ENCODE data around the gene TMEM161B. TPM values are rescaled to one million over a fixed set of nuclear protein-coding genes. Genes with fewer than 3 reads are reported as not detected.

The TMEM161B gene
- total and polyA plus RNA-seq, 2 donors (not counting 3 experiments of a cell fraction or from before 2014, with no cell fraction given): 5.3 to 11.6 TPM

GRCh38 chr5:88145611-88146467 lies 122.8 kb downstream of the TMEM161B start:
- ChIA-PET POLR2A (no interaction called here), CTCF (interaction anchor here (1.0 to 1.3 kb wide), 2 partner anchors 530 to 534 kb away, joined by 3 read pairs; no protein-coding TSS in a partner anchor)
- no peak for TF ChIP-seq POLR2AphosphoS5 (IDR thresholded peaks at IDR 0.05; ENCODE audit: insufficient read depth, low read depth, low read length)
- TF ChIP-seq EZH2 (IDR thresholded peaks at IDR 0.05; ENCODE audit: borderline replicate concordance, low read depth, low read length, severe bottlenecking): peak; percentile 96
- no peak for TF ChIP-seq MAX (IDR thresholded peaks at IDR 0.05; ENCODE audit: insufficient read depth, insufficient read length)
- no peak for FAIRE-seq
- dilution Hi-C loops (cut with MboI; ENCODE audit: extremely low pct_ligation_motif_present, low sequenced_read_pairs): loop anchor here (25.0 kb wide), 1 partner anchor 541 kb away; no protein-coding TSS in a partner anchor
- Histone ChIP-seq H3K4me2 (ENCODE audit: insufficient read depth, low read length) (no peak overlapping the region), H3K9me1 (replicated peaks; ENCODE audit: control insufficient read depth, extremely low read depth, insufficient read depth, low read length) (no peaks in the 10 kb centered on the region), H3K4me3 (replicated peaks in 1 of 3; ENCODE audit: insufficient read depth in 1 of 3, low read depth in 1 of 3, low read length in 3 of 3) (no peak overlapping the region), H3K36me3 (ENCODE audit: control insufficient read depth in 2 of 2, extremely low read depth in 1 of 2, insufficient read depth in 2 of 2, low read length in 2 of 2) (no peaks in the 10 kb centered on the region), H3K27ac (ENCODE audit: insufficient read depth, low read depth, low read length) (no peak overlapping the region), H2AFZ (ENCODE audit: low read depth, low read length) (no peak overlapping the region), H3K9ac (replicated peaks; ENCODE audit: extremely low read depth, insufficient read depth, low read length) (no peak overlapping the region), H3K9me3 (replicated peaks; ENCODE audit: control insufficient read depth, insufficient read depth, low read length) (no peaks in the 10 kb centered on the region), H3K4me1 (ENCODE audit: control insufficient read depth, extremely low read depth, insufficient read depth, low read length) (peaks cover 6% of the 10 kb centered on the region), H3K79me2 (ENCODE audit: control insufficient read depth, insufficient read depth, low read length) (no peaks in the 10 kb centered on the region), H3K27me3 (ENCODE audit: control insufficient read depth in 2 of 2, insufficient read depth in 2 of 2, low read length in 2 of 2) (peaks cover 53 to 71% of the 10 kb centered on the region in 2 experiments), H4K20me1 (replicated peaks; ENCODE audit: control insufficient read depth, extremely low read depth, insufficient read depth, low read length) (no peaks in the 10 kb centered on the region)
- no peak for DNase-seq (ENCODE audit: low read depth, low spot score)
- intact Hi-C loops (cut with micrococcal nuclease): no loop called here
- BruUV-seq (replicated peaks): no TSS peak

DNA sequence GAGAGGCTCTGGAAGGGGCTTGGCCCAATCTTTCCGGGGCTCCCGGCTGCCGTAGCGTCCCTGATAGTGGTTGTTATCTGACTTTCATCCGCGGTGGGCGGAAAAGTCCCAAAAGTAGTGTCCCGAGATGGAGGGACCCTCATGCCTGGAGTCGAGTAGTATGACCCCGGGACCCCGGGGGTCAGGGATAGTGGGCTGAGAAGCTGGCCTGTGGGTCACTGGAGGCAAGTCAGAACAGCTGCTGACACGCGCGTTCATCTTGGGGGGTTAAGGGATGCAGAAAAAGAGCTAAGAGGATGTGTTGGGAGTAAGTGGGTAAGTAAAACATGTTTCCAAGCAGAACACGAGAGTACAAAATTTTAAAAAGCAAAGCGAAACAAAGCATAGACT lies 123.4 kb downstream of the TMEM161B start:
- no TSS peak for BruUV-seq (replicated peaks)
- no peaks in the 10 kb centered on the region for H3K9me1 ChIP-seq (replicated peaks; ENCODE audit: control insufficient read depth, extremely low read depth, insufficient read depth, low read length)
- H3K9ac ChIP-seq (replicated peaks; ENCODE audit: extremely low read depth, insufficient read depth, low read length): no peak overlapping the region
- intact Hi-C loops (cut with micrococcal nuclease): no loop called here
- no peak overlapping the region for H3K4me3 ChIP-seq (replicated peaks in 1 of 3; ENCODE audit: insufficient read depth in 1 of 3, low read depth in 1 of 3, low read length in 3 of 3)
- H3K36me3 ChIP-seq (ENCODE audit: control insufficient read depth in 2 of 2, extremely low read depth in 1 of 2, insufficient read depth in 2 of 2, low read length in 2 of 2): no peaks in the 10 kb centered on the region
- CTCF ChIA-PET: interaction anchor here (1.3 kb wide), 1 partner anchor 535 kb away, joined by 3 read pairs; no protein-coding TSS in a partner anchor
- peaks cover 58 to 77% of the 10 kb centered on the region in 2 experiments for H3K27me3 ChIP-seq (ENCODE audit: control insufficient read depth in 2 of 2, insufficient read depth in 2 of 2, low read length in 2 of 2)
- no peak for TF ChIP-seq POLR2A (IDR thresholded peaks at IDR 0.05; ENCODE audit: low read depth, low read length)
- no peak for TF ChIP-seq FOS (IDR thresholded peaks at IDR 0.05; ENCODE audit: borderline replicate concordance, insufficient read depth, low read length)
- TF ChIP-seq POLR2AphosphoS5 (IDR thresholded peaks at IDR 0.05; ENCODE audit: insufficient read depth, low read depth, low read length): no peak
- TF ChIP-seq, protein P1, sequence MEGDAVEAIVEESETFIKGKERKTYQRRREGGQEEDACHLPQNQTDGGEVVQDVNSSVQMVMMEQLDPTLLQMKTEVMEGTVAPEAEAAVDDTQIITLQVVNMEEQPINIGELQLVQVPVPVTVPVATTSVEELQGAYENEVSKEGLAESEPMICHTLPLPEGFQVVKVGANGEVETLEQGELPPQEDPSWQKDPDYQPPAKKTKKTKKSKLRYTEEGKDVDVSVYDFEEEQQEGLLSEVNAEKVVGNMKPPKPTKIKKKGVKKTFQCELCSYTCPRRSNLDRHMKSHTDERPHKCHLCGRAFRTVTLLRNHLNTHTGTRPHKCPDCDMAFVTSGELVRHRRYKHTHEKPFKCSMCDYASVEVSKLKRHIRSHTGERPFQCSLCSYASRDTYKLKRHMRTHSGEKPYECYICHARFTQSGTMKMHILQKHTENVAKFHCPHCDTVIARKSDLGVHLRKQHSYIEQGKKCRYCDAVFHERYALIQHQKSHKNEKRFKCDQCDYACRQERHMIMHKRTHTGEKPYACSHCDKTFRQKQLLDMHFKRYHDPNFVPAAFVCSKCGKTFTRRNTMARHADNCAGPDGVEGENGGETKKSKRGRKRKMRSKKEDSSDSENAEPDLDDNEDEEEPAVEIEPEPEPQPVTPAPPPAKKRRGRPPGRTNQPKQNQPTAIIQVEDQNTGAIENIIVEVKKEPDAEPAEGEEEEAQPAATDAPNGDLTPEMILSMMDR (IDR thresholded peaks at IDR 0.05; ENCODE audit: extremely low read depth in 1 of 2, insufficient read depth in 1 of 2, low read depth in 1 of 2, low read length in 2 of 2): no peak
- no peak for TF ChIP-seq GATA2 (IDR thresholded peaks at IDR 0.05; ENCODE audit: insufficient read depth, insufficient read length, low read depth, low read length)
- no peak for TF ChIP-seq MAX (IDR thresholded peaks at IDR 0.05; ENCODE audit: insufficient read depth, insufficient read length)
- TF ChIP-seq JUN (IDR thresholded peaks at IDR 0.05; ENCODE audit: borderline replicate concordance, insufficient read depth, insufficient read length, low read depth): no peak
- TF ChIP-seq EZH2 (IDR thresholded peaks at IDR 0.05; ENCODE audit: borderline replicate concordance, low read depth, low read length, severe bottlenecking): no peak
- no peak for TF ChIP-seq MYC (IDR thresholded peaks at IDR 0.05; ENCODE audit: low read depth, low read length)
- H4K20me1 ChIP-seq (replicated peaks; ENCODE audit: control insufficient read depth, extremely low read depth, insufficient read depth, low read length): no peaks in the 10 kb centered on the region
- H3K4me2 ChIP-seq (ENCODE audit: insufficient read depth, low read length): no peak overlapping the region
- no peak overlapping the region for H2AFZ ChIP-seq (ENCODE audit: low read depth, low read length)
- DNase-seq (ENCODE audit: low read depth, low spot score) (no peak), FAIRE-seq (no peak)
- dilution Hi-C loops (cut with MboI; ENCODE audit: extremely low pct_ligation_motif_present, low sequenced_read_pairs): loop anchor here (25.0 kb wide), 1 partner anchor 542 kb away; no protein-coding TSS in a partner anchor
- no peaks in the 10 kb centered on the region for H3K79me2 ChIP-seq (ENCODE audit: control insufficient read depth, insufficient read depth, low read length)
- H3K9me3 ChIP-seq (replicated peaks; ENCODE audit: control insufficient read depth, insufficient read depth, low read length): no peaks in the 10 kb centered on the region
- peaks cover 12% of the 10 kb centered on the region for H3K4me1 ChIP-seq (ENCODE audit: control insufficient read depth, extremely low read depth, insufficient read depth, low read length)
- H3K27ac ChIP-seq (ENCODE audit: insufficient read depth, low read depth, low read length): no peak overlapping the region
- POLR2A ChIA-PET: no interaction called here

Measured in endothelial cell of umbilical vein (primary cell).